ENCODE measurements around the gene AEBP2. TPM values are rescaled to one million over a fixed set of nuclear protein-coding genes. Genes with fewer than 3 reads are reported as not detected.

AEBP2 gene
- total and polyA plus RNA-seq, 3 donors from 2014 or later: 30.8 to 62.0 (median 57.7) TPM

GRCh38 chr12:19454837-19455236 is 15.5 kb downstream of the AEBP2 start:
- no peak for DNase-seq
- Histone ChIP-seq H3K4me1 (peaks cover 7% of the 10 kb centered on the region), H3K27ac (no peak overlapping the region), H3K27me3 (no peaks in the 10 kb centered on the region), H3K9me3 (no peaks in the 10 kb centered on the region), H3K36me3 (ENCODE audit: low read depth, missing control alignments) (no peaks in the 10 kb centered on the region), H3K4me3 (no peak overlapping the region)
- TF ChIP-seq POLR2A (IDR thresholded peaks at IDR 0.05): no peak
- TF ChIP-seq, protein P1, sequence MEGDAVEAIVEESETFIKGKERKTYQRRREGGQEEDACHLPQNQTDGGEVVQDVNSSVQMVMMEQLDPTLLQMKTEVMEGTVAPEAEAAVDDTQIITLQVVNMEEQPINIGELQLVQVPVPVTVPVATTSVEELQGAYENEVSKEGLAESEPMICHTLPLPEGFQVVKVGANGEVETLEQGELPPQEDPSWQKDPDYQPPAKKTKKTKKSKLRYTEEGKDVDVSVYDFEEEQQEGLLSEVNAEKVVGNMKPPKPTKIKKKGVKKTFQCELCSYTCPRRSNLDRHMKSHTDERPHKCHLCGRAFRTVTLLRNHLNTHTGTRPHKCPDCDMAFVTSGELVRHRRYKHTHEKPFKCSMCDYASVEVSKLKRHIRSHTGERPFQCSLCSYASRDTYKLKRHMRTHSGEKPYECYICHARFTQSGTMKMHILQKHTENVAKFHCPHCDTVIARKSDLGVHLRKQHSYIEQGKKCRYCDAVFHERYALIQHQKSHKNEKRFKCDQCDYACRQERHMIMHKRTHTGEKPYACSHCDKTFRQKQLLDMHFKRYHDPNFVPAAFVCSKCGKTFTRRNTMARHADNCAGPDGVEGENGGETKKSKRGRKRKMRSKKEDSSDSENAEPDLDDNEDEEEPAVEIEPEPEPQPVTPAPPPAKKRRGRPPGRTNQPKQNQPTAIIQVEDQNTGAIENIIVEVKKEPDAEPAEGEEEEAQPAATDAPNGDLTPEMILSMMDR (IDR thresholded peaks at IDR 0.05): no peak
- intact Hi-C loops (cut with DNase I; ENCODE audit: low total_unique reads): no loop called here
- 66 to 78% methylated on average over 2 of the region's 2 CpGs for WGBS, 2 donors

DNA sequence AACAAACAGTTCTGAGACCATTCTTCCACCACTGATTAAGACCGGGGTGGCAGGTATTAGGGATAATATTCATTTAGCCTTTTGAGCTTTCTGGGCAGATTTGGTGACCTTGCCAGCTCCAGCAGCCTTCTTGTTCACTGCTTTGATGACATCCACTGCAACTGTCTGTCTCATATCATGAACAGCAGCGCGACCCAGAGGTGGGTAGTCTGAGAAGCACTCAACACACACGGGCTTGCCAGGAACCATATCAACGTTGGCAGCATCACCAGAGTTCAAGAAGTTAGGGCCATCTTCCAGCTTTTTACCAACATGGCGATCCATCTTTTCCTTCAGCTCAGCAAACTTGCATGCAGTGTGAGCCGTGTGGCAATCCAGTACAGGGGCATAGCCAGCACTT is 16.9 kb downstream of the AEBP2 start:
- H3K9me3 ChIP-seq: no peaks in the 10 kb centered on the region
- no peak overlapping the region for H3K27ac ChIP-seq
- no peaks in the 10 kb centered on the region for H3K4me1 ChIP-seq

GRCh38 chr12:19457561-19457960 is 18.3 kb downstream of the AEBP2 start:
- H3K27me3 ChIP-seq: no peaks in the 10 kb centered on the region
- no peaks in the 10 kb centered on the region for H3K9me3 ChIP-seq
- no peak for TF ChIP-seq POLR2A (IDR thresholded peaks at IDR 0.05)
- TF ChIP-seq, protein P1 (IDR thresholded peaks at IDR 0.05): no peak
- DNase-seq: no peak
- WGBS, 2 donors: 94 to 96% methylated on average over 6 of the region's 6 CpGs
- no peak overlapping the region for H3K4me3 ChIP-seq
- H3K27ac ChIP-seq: no peak overlapping the region
- intact Hi-C loops (cut with DNase I; ENCODE audit: low total_unique reads): no loop called here
- peaks cover 7% of the 10 kb centered on the region for H3K4me1 ChIP-seq
- H3K36me3 ChIP-seq (ENCODE audit: low read depth, missing control alignments): no peaks in the 10 kb centered on the region

More for the DNA sequence above, 16.9 kb downstream of the AEBP2 start:
- Histone ChIP-seq H3K4me3 (no peak overlapping the region), H3K36me3 (ENCODE audit: low read depth, missing control alignments) (no peaks in the 10 kb centered on the region), H3K27me3 (no peaks in the 10 kb centered on the region)
- DNase-seq: no peak
- TF ChIP-seq, protein P1 (IDR thresholded peaks at IDR 0.05): no peak
- TF ChIP-seq POLR2A (IDR thresholded peaks at IDR 0.05): no peak
- intact Hi-C loops (cut with DNase I; ENCODE audit: low total_unique reads): no loop called here
- WGBS, 2 donors: 93% methylated on average over 5 to 7 of the region's 7 CpGs

DNA sequence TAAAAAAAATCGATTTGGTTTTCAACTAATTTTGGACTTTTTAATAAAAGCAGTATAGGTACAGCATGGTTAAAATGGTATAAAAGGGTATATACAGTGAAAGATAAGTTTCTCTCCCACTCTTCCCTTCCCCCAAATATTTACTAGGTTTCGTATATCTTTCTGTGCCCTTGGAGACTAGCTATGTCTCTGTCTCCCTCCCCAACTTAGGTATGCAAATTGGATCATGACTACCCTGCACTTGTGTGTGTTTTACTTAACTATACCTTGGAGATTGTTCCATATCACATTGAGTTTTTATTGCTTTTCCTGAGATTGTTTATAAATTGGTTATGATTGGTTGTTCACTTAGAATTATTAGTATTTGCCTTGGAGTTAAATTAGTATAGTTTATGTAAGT is 19.4 kb downstream of the AEBP2 start:
- 67 to 74% methylated on average over 2 of the region's 2 CpGs for WGBS, 2 donors
- no peak for DNase-seq
- TF ChIP-seq, protein P1 (IDR thresholded peaks at IDR 0.05): no peak
- no peak for TF ChIP-seq POLR2A (IDR thresholded peaks at IDR 0.05)
- no peaks in the 10 kb centered on the region for H3K27me3 ChIP-seq
- H3K4me1 ChIP-seq: peaks cover 7% of the 10 kb centered on the region
- H3K4me3 ChIP-seq: no peak overlapping the region
- no peaks in the 10 kb centered on the region for H3K9me3 ChIP-seq
- H3K36me3 ChIP-seq (ENCODE audit: low read depth, missing control alignments): no peaks in the 10 kb centered on the region
- no peak overlapping the region for H3K27ac ChIP-seq
- intact Hi-C loops (cut with DNase I; ENCODE audit: low total_unique reads): no loop called here

GRCh38 chr12:19461999-19462398 is 22.7 kb downstream of the AEBP2 start:
- Histone ChIP-seq H3K4me3 (no peak overlapping the region), H3K36me3 (ENCODE audit: low read depth, missing control alignments) (no peaks in the 10 kb centered on the region), H3K27me3 (no peaks in the 10 kb centered on the region), H3K4me1 (peaks cover 7% of the 10 kb centered on the region), H3K9me3 (no peaks in the 10 kb centered on the region), H3K27ac (no peak overlapping the region)
- TF ChIP-seq, protein P1 (IDR thresholded peaks at IDR 0.05): no peak
- TF ChIP-seq POLR2A (IDR thresholded peaks at IDR 0.05): no peak
- WGBS, 2 donors: 17 to 35% methylated on average over 1 of the region's 1 CpG
- intact Hi-C loops (cut with DNase I; ENCODE audit: low total_unique reads): no loop called here
- DNase-seq: no peak

Measured in testis (tissue), 3 donors.